HepG2 (cell line): ENCODE measurements around the gene GNG13. TPM values are rescaled to one million over a fixed set of nuclear protein-coding genes. Genes with fewer than 3 reads are reported as not detected.

Experiments
- ARNT2 ChIP-seq: sonication (generic); formaldehyde crosslinking; IDR thresholded peaks from 2 replicates; pipeline ENCODE4 v1.8.0; 2022; ENCODE audit warnings: mild to moderate bottlenecking, low read depth, missing genetic modification reagents, moderate library complexity
- ATF5 ChIP-seq: sonication (generic); formaldehyde crosslinking; IDR thresholded peaks from 2 replicates; pipeline ENCODE4 v1.4.0; 2020; ENCODE audit warnings: mild to moderate bottlenecking, low read depth, missing genetic modification reagents
- BHLHE40 ChIP-seq: IDR thresholded peaks from 2 replicates; pipeline ENCODE4 v1.6.1; 2011; ENCODE audit warnings: low read length, improper control_type of control experiment
- CENPT ChIP-seq: sonication (generic); formaldehyde crosslinking; IDR thresholded peaks from 2 replicates; pipeline ENCODE4 v1.8.0; 2022; ENCODE audit warnings: low read depth, mild to moderate bottlenecking, moderate library complexity, missing genetic modification reagents
- CHCHD3 ChIP-seq: sonication (generic); formaldehyde crosslinking; IDR thresholded peaks from 2 replicates; pipeline ENCODE4 v1.8.0; 2022; ENCODE audit warnings: mild to moderate bottlenecking, missing genetic modification reagents, moderate library complexity
- CREBL2 ChIP-seq: sonication (generic); formaldehyde crosslinking; IDR thresholded peaks from 2 replicates; pipeline ENCODE4 v1.8.1; 2023; ENCODE audit warnings: missing genetic modification reagents, mild to moderate bottlenecking, borderline replicate concordance
- DMAP1 ChIP-seq: IDR thresholded peaks from 2 replicates; pipeline ENCODE4 v1.6.1; 2016
- E2F1 ChIP-seq: sonication (generic); formaldehyde crosslinking; IDR thresholded peaks from 2 replicates; pipeline ENCODE4 v1.5.0; 2020; ENCODE audit warnings: missing genetic modification reagents
- KAT8 ChIP-seq: IDR thresholded peaks from 2 replicates; pipeline ENCODE4 v1.6.1; 2016; ENCODE audit warnings: missing genetic modification reagents, missing compliant biosample characterization
- NFE2 ChIP-seq: sonication (generic); formaldehyde crosslinking; IDR thresholded peaks from 2 replicates; pipeline ENCODE4 v1.4.0; 2020; ENCODE audit warnings: missing genetic modification reagents
- RFX5 ChIP-seq: IDR thresholded peaks from 2 replicates; pipeline ENCODE4 v1.6.1; 2011; ENCODE audit warnings: low read depth, low read length, improper control_type of control experiment
- SMAD1 ChIP-seq: sonication (generic); formaldehyde crosslinking; IDR thresholded peaks from 2 replicates; pipeline ENCODE4 v1.4.0; 2020; ENCODE audit warnings: missing genetic modification reagents, low read depth, mild to moderate bottlenecking, borderline replicate concordance
- SNAI1 ChIP-seq: sonication (generic); formaldehyde crosslinking; IDR thresholded peaks from 2 replicates; pipeline ENCODE4 v1.5.0; 2020; ENCODE audit warnings: mild to moderate bottlenecking, missing genetic modification reagents, borderline replicate concordance
- SPEN ChIP-seq: sonication (generic); formaldehyde crosslinking; IDR thresholded peaks from 2 replicates; pipeline ENCODE4 v1.5.1; 2020; ENCODE audit warnings: low read depth, mild to moderate bottlenecking, missing genetic modification reagents
- ZNF274 ChIP-seq: sonication (generic); formaldehyde crosslinking; IDR thresholded peaks from 2 replicates; pipeline ENCODE4 v1.5.1; 2020; ENCODE audit warnings: mild to moderate bottlenecking, missing genetic modification reagents
- ZNF530 ChIP-seq: sonication (generic); formaldehyde crosslinking; IDR thresholded peaks from 2 replicates; pipeline ENCODE4 v1.5.0; 2020; ENCODE audit warnings: low read depth, mild to moderate bottlenecking, missing genetic modification reagents
- ZNF616 ChIP-seq: sonication (generic); formaldehyde crosslinking; IDR thresholded peaks from 2 replicates; pipeline ENCODE4 v1.5.0; 2020; ENCODE audit warnings: low read depth, mild to moderate bottlenecking, missing genetic modification reagents
- polyA plus RNA-seq, 8 experiments: library from polyadenylated mRNA; depleted of rRNA in 3 of 8; stranded (reverse) in 7 of 8; unstranded in 1 of 8; fragments of >200 nt; fragmentation: Illumina TruSeq in 4 of 8; extraction: Trizol in 4 of 8; gene quantifications; 2 replicates each; pipeline versions ENCODE4 v1.2.1 to v1.2.3, GENCODE V29; 2011 to 2016; ENCODE audit warnings: low read depth in 4 of 8, missing spikeins in 1 of 8, mixed read lengths in 1 of 8; ENCODE audit not compliant: insufficient read depth in 1 of 8
- total RNA-seq, 5 experiments: library from RNA; depleted of rRNA; stranded (reverse); fragments of >200 nt; fragmentation: Illumina TruSeq; extraction: Trizol; gene quantifications; 2 replicates each; pipeline ENCODE4 v1.2.3, GENCODE V29; 2016; ENCODE audit warnings: low read depth in 1 of 5
- TF ChIP-seq, protein P1 (sequence below): sonication (generic); formaldehyde crosslinking; IDR thresholded peaks from 2 replicates; pipeline ENCODE4 v1.4.0; 2020; ENCODE audit warnings: mild to moderate bottlenecking, missing genetic modification reagents

Gene GNG13
- total and polyA plus RNA-seq, 2 of the 13 experiments (the other 11 are each of a cell fraction or from before 2014, with no cell fraction given), result not detected

- TF ChIP-seq SMAD1 (CRISPR knock-in tag) (0 out of 2 replicates have a peak, but pooled peaks have one; percentile 16), NFE2 (CRISPR knock-in tag) (no peak), ARNT2 (CRISPR knock-in tag) (peak; percentile 5; the same call in 1 of the 2 replicates), SPEN (peak; percentile 38; the same call in 1 of the 2 replicates), SNAI1 (CRISPR knock-in tag) (no peak), CENPT (no peak), BHLHE40 (no peak), ZNF530 (CRISPR knock-in tag) (no peak), CREBL2 (CRISPR knock-in tag) (no peak), CHCHD3 (no peak), ATF5 (no peak), E2F1 (CRISPR knock-in tag) (no peak), DMAP1 (no peak), ZNF274 (CRISPR knock-in tag) (peak; percentile 26; the same call in 1 of the 2 replicates), ZNF616 (CRISPR knock-in tag) (0 out of 2 replicates have a peak, but pooled peaks have one; percentile 12), RFX5 (no peak), KAT8 (CRISPR knock-in tag) (0 out of 2 replicates have a peak, but pooled peaks have one; percentile 5)
- TF ChIP-seq, protein P1, sequence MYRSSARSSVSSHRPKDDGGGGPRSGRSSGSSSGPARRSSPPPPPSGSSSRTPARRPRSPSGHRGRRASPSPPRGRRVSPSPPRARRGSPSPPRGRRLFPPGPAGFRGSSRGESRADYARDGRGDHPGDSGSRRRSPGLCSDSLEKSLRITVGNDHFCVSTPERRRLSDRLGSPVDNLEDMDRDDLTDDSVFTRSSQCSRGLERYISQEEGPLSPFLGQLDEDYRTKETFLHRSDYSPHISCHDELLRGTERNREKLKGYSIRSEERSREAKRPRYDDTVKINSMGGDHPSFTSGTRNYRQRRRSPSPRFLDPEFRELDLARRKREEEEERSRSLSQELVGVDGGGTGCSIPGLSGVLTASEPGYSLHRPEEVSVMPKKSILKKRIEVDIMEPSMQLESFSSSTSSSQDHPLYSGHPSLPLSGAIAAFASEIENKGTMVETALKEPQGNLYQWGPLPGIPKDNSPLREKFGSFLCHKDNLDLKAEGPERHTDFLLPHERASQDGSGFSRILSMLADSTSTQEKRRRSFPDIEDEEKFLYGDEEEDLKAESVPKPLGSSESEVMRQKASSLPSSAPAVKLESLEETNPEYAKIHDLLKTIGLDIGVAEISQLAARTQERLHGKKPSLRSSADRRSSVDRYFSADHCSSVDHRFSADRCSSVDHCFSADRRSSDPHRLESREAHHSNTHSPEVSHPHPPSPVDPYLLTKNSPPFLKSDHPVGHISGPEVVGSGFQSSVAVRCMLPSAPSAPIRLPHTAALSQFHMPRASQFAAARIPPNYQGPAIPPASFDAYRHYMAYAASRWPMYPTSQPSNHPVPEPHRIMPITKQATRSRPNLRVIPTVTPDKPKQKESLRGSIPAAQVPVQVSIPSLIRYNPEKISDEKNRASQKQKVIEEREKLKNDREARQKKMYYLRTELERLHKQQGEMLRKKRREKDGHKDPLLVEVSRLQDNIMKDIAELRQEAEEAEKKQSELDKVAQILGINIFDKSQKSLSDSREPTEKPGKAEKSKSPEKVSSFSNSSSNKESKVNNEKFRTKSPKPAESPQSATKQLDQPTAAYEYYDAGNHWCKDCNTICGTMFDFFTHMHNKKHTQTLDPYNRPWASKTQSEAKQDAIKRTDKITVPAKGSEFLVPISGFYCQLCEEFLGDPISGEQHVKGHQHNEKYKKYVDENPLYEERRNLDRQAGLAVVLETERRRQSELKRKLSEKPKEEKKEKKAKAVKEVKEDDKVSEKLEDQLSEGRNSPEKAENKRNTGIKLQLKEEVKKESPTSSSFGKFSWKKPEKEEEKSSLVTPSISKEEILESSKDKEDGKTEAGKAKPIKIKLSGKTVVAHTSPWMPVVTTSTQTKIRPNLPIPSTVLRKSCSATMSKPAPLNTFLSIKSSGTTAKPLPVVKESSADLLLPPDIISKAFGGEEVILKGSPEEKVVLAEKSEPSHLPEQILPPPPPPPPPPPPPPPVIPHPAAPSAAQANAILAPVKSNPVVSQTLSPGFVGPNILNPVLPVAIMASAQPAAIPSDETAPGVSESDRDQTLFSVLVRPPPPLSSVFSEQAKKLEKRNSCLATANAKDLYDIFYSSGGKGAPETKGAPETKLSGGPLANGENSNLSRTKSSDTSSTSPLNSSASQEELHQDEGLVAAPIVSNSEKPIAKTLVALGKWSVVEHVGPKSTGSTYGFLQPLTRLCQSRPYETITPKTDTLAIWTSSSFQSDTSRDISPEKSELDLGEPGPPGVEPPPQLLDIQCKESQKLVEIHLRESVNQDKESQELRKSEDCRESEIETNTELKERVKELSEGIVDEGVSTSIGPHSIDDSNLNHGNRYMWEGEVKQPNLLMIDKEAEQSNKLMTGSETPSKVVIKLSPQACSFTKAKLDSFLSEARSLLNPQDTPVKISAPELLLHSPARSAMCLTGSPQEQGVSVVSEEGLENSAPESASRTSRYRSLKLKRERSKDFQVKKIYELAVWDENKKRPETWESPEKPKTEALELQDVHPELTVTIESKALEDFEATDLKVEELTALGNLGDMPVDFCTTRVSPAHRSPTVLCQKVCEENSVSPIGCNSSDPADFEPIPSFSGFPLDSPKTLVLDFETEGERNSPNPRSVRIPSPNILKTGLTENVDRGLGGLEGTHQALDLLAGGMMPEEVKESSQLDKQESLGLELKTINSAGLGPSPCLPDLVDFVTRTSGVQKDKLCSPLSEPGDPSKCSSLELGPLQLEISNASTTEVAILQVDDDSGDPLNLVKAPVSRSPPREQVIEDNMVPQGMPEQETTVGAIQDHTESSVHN, result no peak
Measured at GRCh38 chr16:787978-788398, 12.5 kb downstream of the GNG13 start, which contains the start of gene RPUSD1 (continued).
